HG03342 (cell line): ENCODE data around the gene ANGEL2.

ENCODE experiments used
- ATAC-seq: cut with Tn5 transposase; IDR thresholded peaks from one replicate; pipeline ENCODE4 v1.9.1; 2021; ENCODE audit warnings: mild to moderate bottlenecking, moderate library complexity; ENCODE audit not compliant: unreplicated experiment

ANGEL2 gene

DNA sequence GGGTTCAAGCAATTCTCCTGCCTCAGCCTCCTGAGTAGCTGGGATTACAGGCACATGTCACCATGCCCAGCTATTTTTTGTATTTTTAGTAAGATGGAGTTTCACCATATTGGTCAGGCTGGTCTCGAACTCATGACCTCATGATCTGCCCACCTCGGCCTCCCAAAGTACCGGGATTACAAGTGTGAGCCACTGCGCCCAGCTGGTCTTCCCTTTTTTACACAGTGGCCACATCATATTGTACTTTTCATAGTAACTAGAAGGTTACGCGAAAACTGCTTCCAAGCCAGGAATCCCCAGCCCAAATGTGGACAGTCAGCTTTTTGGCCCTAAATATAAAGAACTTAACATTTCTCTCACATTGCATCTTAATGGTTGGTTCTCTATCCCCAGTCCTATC lies 61.2 kb downstream of the ANGEL2 start:
- ATAC-seq: no peak

DNA sequence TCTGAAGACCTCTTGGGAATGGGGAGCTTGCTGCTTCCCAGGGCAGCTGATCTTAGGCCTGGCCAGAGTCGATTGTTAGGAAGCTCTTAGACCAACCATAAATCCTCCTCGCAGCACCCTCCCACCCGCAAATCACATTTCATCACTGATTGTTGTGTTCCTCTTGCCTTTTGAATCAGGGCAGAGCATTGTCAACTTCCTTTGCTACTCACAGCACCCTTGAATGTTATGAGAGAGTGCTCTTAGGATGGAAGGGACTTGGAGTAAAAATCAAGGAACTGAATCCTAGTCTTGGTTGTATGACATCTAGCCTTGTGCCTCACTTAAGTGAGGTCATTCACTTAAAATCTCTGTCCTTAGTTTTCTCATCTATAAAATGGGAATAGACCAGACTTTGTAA lies 62.3 kb downstream of the ANGEL2 start:
- no peak for ATAC-seq

DNA sequence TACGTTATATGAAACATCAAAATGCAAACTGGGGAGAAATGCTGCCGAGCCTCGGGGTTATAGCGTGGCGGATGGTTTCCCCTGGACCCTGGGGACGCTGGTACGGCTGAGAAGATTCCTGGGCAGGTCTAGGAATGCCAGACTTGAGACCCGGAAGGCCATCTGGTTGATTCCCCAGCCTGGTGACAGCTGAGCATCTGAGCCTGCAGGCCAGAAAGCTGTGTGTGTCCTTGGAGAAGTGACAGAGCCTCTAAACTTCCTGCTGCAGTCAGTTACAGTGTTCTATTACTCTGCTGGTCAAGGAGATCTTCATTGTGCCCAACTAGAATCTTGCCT lies 63.1 kb downstream of the ANGEL2 start:
- no peak for ATAC-seq

DNA sequence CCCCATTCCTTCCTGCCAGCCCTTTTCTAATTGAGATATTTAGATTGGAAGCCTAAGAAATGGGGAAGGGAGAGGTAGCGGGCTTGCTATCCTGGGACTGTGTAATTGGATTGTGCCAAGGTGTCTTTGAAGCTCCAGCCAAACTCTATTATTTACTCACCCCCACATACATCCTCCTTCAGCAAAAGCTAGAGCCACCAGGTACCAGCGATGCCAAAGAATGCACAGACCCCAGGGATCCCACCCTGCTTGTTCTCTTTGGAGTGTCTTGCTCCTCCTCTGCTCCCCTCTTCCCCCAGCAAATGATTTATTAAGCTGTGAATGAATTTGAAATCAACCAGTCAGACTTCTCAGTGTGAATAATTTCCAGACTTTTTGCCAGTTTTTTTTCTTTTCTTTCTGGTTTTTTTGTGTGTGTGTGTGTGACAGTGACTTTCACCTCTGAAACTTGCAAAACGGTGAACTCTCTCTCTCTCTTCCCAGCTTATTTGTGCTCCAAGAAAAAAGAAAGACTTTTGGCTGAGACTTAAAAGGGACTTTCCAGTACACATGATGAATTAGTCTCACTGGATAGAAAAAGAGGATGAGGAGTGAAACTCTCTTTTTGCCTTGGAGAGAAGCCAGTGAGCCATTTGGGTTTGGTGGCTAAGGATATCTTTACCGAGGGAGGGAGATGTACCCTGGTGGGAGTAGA lies 63.6 kb downstream of the ANGEL2 start:
- no peak for ATAC-seq

DNA sequence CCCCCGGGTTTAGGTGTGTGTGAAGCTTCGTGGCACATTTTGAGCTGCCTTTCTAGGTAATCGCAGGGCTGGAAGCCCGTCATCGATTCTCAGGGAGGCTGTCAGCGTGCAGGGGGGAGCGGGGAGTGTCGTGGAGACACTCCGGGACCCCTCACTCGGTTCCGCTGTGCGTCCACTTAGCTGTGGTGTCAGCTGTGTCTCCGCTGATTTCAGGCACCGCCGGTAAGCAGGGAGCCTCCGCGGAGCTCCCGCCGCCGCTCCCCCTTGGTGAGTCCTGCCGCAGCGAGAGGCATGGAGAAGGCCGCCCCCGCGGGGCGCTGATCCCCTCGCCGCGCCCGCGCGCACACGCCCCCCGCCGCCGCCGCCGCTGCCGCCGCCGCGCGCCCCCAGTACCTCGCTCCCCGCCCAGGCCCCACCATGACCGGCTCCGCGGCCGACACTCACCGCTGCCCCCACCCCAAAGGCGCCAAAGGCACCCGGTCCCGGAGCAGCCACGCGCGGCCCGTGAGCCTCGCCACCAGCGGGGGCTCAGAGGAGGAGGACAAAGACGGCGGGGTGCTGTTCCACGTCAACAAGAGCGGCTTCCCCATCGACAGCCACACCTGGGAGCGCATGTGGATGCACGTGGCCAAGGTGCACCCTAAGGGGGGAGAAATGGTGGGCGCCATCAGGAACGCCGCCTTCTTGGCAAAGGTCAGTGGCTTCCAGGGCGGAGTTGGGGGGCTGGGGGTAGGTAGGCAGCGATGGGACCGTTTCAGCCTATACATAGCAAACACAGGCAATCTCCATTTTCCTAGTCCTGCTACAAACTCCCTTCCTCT lies 64.3 kb downstream of the ANGEL2 start:
- no peak for ATAC-seq

DNA sequence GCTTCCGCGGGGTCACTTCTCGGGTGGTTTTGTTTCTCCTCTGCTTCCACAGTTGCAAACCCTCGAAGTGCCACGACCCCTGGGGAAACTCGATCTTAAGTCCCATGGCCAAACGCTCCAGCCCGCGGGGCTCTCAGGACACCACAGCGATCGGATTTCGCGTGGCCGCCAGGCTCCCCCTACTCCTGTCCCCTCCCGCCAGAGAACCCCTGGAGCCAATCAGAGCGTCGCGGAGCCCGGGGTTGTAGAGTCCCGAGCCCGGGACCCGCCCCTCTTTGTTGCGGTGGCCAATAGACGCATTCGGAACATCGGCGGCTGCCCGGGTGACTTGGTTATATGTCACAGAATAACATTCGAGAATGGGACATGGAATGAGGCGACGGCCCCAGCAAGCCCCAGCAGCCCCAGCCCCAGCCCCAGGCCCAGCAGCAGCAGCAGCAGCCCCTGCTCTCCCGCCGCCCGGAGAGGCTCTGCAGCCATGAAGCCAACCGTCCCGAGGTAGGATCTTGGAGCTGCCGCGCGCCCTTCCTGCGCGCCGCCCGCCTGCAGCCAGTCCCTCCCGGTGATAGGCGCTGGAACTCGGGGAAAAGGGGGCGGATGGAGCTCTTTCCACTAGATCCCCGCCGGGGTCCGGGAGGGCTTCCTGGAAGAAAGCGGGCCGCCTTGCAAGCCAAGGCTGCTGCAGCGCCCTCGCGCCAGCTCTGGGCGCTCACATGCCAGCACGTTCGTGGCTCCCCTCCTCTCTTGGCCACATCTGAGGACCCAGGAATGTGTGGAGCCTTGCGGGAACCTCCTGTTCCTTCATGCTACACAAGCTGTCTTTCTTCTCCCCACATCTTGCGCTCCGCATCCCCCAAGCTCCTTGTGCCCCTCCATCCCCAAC lies 65.2 kb downstream of the ANGEL2 start, which contains the start of gene VASH2:
TSS of gene VASH2 (plus strand) at position 299 of the 883 bp plus-strand sequence. CDS start 1,002 bp downstream, outside the sequence.
- peak; percentile 94 for ATAC-seq

DNA sequence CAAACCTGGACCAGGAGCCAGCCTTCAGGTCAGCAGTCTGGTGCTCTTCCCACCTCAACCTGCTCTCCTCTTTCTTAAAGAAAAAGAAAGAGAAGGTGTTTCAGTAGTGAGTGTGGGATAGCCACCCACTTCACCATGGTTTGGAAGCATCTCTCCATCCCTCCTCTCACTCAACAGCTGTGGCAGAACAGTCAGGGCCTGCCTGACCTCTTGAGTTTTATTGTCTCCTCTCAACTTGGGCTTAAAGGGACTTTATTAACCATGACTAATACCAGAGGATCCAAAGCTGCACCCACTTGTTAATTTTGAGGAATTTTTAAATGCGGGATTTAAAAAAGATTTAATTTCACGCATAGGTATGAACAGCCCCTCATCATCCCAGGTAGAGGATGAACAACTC lies 65.9 kb downstream of the ANGEL2 start:
- ATAC-seq: no peak

DNA sequence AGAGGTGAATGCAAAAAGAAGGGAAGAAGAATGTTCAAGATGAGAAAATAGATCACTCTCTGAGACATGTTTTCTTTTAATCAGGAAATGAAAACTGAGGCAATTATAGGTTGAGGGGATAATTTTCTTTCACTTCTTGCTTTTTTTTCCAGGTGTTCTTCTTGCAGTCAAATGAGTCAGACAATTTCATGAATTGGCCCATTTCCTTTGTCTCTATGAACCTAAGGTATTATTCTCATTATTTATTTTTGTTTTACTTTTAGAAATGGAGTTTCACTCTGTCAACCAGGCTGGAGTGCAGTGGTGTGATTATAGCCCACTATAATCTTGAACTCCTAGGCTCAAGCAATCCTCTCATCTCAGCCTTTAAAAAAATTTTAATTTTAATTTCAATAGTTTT lies 68.8 kb downstream of the ANGEL2 start:
- no peak for ATAC-seq

DNA sequence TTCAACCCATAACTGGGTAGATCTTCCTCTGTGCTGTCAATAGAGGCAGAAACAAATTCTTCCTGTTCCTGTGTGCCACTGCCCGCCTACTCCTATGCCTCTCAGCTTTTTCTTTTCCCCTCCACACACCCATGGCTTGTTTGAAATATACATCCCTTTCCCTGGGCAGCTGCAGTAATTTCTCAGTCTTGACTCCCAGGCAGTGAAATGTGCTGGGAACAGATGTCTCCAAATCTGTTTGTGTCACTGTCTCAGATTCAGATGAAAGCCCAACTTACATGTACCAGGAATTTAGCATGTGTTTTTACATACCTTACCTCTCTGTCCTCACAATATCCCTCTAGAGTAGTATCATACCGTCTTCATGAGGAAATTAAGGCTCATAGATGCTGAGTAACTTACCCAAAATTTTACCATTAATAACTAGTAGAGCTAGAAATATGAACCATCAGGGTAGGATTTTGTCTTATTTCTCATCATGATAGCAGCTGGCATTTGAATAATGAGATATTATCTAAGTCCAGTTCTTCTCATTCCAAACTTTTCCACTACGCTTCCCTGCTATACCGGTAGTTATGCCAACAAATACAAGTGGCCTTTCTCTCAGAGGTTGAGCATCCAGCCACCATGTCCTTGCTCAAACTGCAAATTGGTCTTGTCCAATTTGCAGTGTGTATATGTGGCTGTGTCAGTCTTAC lies 70.1 kb downstream of the ANGEL2 start:
- ATAC-seq: no peak

DNA sequence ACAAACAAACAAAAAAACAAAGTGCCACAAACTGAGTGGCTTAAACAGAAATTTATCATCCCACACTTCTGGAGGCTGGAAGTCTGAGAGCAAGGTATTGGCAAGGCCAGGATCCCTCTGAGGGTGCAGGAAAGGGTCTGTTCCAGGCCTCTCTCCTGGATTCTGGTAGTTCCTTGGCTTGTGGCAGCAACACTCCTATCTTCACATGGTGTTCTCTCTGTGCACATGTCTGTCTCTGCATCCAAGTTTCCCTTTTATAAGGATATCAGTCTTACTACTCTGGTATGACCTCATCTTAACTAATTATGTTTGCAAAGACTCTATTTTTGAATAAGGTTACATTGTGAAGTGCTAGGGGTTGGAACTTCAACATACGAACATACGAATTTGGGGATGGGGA lies 70.6 kb downstream of the ANGEL2 start:
- no peak for ATAC-seq

DNA sequence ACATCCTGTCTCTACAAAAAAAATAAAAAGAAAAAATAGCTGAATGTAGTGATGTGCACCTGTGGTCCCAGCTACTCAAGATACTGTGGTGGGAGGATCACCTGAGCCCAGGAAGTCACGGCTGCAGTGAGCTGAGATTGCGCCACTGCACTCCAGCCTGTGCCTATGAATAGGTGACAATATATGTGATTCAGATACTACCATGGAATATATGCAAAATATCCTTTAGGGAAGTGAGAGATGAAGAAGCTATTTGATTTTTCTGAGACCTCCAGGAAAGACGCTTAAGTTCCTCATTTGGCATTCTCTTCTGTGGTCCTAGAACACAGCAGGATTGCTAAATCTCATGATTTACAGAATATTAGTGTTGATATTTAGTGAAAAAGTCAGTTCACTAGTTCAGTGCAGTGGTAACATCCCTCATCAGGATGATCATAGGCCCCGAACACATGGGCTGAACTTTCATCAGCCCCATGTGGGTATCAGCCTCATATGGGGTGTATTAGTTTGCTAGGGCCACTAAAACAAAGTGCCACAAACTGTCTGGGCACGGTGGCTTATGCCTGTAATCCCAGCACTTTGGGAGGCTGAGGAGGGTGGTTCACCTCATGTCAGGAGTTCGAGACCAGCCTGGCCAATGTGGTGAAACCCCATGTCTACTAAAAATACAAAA lies 71.3 kb downstream of the ANGEL2 start:
- peak; percentile 47 for ATAC-seq

DNA sequence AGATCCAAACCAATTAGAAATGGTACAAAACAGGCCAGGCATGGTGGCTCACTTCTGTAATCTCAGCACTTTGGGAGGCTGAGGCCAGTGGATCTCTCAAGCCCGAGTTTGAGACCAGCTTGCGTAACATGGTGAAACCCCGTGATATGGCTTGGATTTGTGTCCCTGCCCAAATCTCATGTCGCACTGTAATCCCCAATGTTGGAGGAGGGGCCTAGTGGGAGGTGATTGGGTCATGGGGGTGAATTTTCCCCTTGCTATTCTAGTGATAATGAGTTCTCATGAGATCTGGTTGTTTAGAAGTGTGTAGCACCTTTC lies 72.3 kb downstream of the ANGEL2 start:
- no peak for ATAC-seq

DNA sequence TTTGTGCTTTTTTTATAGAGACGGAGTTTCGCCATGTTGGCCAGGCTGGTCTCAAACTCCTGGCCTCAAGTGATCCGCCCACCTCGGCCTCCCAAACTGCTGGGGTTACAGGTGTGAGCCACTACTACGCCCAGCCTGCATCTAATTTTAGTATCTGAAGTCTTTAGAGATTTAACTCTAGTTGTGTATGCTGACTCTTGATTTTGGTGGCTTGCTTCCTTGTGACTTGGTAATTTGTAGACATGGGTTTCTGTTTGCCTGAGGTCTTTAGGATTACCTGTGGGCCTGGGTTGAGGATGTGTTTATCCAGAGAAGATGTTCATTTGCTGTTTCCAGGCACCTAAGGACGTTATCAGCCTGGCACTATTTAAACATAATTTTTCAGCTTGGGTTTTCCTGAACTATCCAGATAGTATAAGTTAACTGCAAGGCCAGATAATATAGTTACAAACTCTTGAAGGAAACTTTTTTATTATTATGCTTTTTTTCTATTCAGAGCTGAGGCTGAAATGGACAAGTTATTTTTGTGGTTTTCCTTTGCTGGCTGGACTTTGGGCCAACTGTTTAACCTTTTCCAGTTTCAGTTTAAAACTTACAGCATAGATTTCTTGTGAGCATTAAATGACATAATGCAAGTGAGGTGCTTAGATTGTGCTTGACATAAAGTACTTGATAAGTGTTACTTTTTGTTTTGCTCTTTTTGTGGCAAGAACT lies 72.8 kb downstream of the ANGEL2 start:
- ATAC-seq: no peak
